Measurements from ENCODE around the gene DMRTA1.
A peak's percentile ranks its signal among the peaks of the same experiment; 100 is the strongest.
"Not testable (repeated sequence)": the region's sequence is repeated elsewhere in the genome, so short reads cannot be mapped to it uniquely, and the experiment has no call there.

Gene DMRTA1, protein sequence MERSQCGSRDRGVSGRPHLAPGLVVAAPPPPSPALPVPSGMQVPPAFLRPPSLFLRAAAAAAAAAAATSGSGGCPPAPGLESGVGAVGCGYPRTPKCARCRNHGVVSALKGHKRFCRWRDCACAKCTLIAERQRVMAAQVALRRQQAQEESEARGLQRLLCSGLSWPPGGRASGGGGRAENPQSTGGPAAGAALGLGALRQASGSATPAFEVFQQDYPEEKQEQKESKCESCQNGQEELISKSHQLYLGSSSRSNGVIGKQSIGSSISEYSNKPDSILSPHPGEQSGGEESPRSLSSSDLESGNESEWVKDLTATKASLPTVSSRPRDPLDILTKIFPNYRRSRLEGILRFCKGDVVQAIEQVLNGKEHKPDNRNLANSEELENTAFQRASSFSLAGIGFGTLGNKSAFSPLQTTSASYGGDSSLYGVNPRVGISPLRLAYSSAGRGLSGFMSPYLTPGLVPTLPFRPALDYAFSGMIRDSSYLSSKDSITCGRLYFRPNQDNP

DNA sequence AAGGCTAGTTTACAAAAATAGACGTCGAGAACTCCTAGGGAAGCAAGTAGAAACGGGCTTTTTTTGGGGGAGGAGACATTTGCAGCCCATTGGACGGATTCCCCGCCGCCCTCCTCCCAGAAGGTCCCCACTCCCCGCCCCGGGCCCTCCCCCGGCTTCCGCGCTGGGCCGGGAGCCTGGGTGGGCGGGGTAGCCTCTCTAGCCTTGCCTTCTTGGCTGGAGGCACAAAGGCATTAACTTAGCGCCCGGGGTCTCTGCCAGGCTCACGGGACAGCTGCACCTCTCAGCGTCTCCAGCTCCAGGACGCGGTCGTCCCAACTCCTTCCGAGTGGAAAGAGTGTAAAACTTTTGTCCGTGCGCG, at the start of gene DMRTA1:
Gene DMRTA1 (plus strand): TSS at position 236 of the 361 bp plus-strand sequence. CDS start 242 bp downstream, outside the sequence.
- DNase-seq, result peak; percentile 6 to 13

DNA sequence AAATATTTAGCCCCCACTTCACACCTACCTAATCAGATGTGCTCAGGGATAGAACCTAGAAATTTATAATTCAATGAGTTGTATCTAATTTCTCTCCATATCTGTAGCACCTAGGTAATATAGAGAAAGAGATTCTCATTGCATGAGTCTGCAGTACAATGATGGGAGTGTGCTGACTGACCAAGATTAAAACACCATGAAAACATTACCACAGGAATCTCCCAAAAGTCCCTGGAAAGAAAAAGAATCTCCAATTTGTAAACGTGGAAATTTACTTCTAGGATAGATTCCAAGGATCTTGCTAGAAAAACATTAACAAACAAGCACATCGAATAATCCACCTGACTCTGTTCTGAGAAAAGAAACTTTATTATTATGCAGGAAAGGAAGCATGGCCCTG, 45.0 kb upstream of the DMRTA1 start:
- DNase-seq, result no peak

DNA sequence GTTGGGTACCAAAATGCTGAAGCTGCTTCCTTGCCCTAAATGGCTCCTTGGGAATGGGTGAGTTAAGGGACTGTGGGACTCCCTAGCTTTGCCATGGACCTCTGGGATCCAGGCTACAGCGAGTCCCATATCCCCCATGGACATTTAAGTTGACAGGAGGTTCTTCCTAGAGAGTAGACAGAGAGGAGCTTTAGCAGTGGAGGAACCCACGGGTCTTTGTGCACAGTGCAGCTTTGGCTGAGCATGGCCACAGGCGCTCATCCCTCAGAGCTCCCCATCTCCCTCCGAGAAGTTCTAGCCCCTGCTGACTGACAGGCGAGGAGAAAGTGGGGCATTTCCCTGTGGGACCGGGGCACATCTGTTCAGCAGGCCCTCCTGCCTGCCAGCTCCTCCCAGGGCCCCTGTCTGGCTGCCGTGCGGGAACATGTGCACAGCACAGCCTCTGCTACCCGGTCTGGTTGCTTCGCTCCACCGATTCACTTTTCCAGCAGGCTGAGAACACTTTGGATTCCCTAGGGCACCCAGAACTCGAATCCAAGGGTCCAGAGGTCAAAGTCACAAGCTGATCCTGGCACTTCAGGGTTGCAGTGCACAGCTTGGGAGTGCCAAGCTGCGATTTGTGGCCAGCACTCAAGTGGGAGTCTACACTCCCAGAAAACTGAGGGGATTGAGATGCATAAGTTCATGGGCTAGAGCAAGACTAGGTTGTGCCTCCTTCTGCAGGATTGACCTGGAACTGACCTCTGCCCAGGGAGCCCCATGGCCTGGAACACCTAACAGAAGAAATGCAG, 40.6 kb upstream of the DMRTA1 start:
- DNase-seq, result no peak

DNA sequence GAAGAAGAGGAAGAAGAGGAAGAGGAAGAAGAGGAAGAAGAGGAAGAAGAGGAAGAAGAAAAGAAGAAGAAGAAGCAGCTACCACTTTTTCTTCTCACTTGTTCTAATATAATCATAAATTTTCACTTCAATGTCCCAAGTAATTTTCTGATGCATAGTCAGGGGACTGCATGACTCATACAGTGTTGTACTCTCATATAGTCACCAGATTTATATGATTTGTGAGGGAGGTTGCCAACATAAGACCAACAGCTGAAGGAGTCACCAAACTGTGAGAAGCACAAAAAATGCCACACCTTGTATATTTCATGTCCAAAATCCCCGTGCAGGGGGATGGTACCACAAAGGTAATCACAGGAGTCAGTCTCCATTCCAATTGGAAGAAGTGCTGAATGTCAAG, 32.7 kb upstream of the DMRTA1 start:
- DNase-seq, result no peak

DNA sequence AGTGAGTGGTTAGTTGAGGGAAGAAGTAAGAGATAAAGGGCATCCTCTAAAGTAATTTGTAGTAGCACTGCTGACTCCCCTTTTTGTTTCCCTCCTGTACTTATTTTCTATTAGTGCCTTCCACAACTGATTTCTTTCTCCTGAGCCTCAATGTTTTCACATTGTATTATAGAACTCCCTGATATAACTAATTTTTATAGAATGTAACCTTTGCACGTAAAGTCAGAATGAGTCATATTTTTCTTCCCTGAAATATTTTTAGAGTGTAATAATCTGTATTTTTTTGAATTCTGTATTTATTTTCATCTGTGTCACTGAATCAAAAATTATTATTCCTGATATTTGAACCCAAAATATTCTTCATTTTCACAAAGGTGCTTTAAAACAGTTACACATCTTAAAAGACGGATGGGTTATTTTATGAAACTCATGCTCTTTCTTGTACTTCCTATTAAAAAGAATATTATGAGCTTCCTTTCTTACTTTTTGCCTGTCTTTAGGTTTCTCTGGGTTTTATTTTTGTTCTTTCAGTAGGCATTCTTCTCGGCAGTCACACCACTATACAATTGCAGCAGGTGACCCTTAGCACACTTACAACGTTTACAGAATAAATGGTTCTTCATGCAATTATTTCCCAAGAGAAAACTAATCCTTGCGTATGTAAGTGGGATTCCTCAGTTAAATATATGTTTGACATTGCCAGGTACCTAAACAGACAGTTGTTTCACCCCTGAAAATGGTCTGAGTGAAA, 30.5 kb upstream of the DMRTA1 start:
- no peak for DNase-seq

DNA sequence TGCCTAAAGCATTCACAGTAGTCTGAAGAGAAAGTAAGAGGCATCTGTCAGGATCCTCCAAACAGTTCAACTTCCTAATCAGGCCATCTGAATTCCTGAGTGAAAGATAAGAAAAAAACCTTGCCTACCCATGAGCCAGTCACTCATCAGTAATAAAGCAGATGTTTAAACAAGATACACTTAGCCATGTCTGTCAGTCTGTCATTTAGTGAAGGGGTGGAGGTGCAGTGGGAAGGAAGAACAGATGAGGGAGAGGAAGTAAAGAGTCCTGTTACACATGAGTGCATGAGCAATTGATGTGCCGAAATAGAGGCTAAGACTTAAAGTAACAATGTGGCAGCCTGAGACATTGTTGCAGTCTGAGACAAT, 29.9 kb upstream of the DMRTA1 start:
- no peak for DNase-seq

DNA sequence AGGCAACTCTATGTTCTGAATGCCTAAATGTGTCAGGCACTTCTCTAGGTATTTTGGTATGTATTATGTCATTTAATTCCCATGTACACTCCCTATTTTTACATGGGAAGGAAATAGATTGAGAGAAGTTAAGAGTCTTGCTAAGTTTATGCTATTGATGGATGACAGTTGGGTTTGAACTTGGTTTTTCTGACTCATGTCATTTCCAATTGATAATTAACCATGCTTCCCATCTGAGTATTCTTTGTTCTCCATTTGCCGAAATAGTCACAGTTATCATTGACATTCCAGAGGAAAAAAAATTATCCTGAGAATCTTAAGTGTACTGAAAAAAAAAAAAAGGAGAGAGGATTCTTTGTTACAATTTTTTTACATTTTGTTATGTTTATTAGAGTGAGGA, 23.1 kb upstream of the DMRTA1 start:
- no peak for DNase-seq

DNA sequence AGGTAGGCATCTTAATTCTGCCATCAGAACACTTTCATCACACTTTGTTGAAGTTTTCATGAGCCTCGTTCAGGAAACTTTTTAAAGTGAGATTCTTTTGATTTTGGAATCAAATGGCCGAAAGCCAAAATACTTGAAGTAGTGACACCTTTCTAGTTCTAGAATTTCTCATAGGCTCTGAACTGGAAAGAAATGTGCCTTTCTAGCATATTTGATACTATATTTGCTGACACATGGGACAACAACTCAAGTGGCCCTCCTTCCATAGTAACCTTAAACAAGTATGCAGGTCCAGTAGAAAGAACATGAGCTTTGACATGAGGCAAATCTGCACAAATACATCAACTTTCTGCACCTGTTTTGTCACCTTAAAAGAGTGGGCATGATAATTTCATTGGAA, 22.0 kb upstream of the DMRTA1 start:
- DNase-seq, result no peak

DNA sequence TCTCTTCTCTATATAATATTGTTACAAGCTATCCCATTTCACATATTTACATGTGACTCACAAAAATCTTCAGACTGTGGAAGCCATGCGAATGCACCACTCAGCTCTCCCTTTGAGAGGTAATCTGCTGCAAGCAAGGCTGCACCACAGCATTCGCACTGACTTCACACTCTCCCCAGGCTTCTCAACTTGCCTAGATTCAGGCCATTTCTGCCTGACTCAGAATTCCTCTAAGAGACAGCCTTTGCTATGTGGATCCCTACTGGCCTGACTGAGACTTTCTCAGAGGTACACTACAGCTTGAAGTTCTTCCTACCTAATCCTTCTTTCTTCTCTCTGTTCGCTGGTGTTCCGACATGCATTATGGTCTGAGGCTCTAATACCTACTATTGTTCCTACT, 21.1 kb upstream of the DMRTA1 start:
- DNase-seq, result no peak

DNA sequence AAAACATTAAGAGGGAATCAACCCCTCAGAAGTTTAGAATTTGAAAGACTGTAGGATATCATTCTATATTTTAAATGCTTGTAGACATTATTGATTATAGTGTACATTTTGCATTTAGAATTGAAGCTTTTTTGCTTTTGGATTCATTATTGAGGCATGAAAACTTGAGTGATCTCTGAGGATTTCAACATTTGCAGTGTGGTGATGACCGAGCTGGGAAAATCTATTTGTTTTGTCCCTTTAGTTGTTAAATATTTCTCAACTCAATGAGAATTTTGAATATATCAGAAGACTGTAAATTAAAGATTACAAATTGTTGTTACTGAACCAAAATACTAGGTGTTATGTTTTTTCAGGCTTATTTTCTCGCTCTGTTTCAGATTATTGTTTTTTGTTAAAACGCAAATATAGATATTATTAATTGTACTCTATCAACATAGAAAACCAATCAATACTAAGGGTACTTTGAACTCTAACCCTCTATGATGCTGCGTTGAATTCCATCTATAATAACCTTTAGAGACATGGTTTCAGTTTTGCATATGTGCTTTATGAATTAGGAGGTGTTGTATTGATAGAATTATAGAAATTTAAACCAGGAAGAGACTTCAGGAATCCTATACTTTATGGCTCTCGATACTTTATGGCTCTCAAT, 19.3 kb upstream of the DMRTA1 start:
- DNase-seq, result no peak

DNA sequence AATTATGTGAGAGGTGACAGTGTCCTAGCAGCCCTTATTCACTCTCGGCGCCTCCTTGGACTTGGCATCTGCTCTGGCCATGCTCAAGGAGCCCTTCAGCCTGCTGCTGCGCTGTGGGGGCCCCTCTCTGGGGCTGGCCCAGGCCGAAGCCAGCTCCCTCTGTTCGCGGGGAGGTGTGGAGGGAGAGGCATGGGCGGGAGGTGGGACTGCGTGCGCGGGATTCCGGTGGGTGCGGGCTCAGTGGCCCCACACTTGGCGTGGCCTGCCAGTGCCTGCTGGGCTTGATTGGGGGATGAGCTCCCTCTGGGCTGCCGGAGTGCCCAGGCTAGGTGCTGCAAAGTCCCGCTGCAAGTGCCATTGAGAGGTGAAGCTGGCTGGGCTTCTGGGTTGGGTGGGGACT, 12.9 kb upstream of the DMRTA1 start:
- no peak for DNase-seq

DNA sequence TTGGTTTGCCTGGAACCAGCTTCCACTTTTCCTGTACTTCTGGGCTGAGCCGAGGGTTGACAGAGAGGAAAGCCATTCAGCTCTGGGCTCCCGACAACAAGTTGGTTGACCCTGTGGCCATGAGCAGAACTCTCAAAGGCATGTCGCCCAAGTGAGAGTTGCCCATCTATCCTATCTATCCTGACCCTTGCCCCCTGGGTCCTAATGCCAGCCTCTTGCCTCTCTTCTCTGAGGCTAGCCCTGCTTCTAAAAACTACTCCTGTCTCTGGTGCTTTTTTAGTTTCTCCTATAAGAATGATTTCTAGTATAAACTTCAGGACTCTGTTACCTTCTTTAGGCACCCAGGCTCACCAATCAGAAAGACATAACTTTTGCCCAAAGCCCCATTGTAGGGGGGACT, 11.4 kb upstream of the DMRTA1 start:
- not testable (repeated sequence) for DNase-seq

DNA sequence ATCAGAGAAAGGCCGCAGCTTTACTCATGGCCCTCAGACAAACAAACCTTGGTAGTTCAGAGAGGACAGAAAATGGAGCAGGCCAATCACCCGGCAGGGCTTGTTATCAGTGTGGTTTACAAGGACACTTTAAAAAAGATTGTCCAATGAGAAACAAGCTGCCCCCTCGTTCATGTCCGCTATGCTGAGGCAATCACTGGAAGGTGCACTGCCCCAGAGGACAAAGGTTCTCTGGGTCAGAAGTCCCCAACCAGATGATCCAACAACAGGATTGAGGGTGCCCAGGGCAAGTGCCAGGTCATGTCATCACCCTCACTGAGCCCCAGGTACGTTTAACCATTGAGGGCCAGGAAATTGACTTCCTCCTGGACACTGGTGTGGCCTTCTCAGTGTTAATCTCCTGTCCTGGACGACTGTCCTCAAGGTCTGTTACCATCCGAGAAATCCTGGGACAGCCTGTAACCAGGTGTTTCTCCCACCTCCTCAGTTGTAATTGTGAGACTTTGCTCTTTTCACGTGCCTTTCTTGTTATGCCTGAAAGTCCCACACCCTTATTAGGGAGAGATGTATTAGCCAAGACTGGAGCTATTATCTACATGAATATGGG, 9.1 kb upstream of the DMRTA1 start:
- not testable (repeated sequence) for DNase-seq

DNA sequence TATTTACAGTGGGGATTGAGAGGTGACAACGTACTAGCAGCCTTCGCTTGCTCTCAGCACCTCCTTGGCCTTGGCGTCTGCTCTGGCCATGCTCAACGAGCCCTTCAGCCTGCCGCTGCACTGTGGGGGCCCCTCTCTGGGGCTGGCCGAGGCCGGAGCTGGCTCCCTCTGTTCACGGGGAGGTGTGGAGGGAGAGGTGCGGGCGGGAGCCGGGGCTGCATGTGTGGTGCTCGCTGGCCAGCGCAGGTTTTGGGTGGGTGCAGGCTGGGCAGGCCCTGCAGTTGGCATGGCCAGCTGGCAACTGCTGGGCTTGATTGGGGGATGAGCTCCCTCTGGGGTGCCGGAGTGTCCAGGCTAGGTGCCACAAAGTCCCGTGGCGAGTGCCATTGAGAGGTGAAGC, 5.8 kb upstream of the DMRTA1 start:
- no peak for DNase-seq

DNA sequence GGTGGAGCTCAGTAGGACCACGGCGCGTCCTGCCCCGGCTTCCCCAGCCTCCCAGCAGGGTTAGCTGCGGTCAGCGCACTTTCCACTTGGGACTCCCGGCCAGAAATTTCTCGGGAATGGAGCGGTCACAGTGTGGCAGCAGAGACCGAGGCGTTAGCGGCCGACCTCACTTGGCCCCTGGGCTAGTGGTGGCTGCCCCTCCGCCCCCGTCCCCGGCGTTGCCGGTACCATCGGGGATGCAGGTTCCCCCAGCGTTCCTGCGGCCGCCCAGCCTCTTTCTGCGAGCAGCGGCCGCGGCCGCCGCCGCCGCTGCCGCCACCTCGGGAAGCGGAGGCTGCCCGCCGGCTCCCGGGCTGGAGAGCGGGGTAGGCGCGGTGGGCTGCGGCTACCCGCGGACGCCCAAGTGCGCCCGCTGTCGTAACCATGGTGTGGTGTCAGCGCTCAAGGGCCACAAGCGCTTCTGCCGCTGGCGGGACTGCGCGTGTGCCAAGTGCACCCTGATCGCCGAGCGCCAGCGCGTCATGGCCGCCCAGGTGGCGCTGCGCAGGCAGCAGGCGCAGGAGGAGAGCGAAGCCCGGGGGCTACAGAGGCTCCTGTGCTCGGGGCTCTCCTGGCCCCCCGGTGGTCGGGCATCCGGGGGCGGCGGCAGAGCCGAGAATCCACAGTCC, 460 bp downstream of the DMRTA1 start:
- DNase-seq, result peak; percentile 17 to 22

DNA sequence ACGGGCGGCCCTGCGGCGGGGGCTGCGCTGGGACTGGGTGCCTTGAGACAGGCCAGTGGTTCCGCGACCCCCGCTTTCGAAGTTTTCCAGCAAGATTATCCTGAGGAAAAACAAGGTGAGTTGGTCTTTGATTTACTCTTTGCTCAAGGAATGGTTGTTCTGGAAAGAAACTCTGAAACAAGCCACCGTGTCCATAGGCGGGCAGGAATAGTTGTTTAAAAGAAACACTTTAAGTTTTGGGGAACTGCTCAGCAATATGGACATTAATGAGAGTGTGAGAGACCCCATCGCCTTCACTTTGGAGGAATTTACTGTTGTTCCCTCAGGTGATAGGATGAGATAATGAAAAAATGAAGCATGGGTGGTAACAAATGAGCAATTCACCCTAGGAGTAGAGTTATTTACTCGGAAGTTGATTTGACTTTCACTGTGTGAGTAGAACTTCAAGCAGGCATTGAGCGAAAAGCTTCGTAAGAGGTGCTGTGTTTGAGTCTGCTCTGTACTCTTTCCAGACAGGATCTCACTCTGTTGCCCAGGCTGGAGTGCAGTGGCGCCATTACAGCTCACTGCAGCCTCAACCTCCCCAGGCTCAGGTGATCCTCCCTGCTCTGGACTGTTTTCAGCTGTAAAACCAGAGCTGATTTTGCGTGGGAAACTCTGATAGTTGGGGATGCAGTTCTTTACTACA, 1.1 kb downstream of the DMRTA1 start:
- no peak for DNase-seq

DNA sequence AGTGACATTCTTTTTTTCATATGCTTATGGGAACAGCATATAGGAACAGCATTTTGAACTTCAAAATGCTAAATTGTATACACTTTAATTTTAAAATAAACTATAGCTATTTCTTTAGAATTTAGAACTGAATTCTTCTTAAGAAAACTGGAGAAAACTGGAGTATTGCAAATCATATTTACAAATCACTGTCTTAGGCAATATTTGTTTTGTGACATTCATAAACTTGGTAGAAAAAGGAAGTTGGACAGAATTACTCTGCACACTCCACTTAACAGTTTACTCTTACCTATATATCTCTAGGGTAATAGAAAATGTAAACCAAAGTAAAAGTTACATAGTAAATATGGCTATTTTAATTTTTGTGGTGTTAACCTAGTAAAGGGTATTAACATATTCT, 3.1 kb downstream of the DMRTA1 start:
- no peak for DNase-seq

DNA sequence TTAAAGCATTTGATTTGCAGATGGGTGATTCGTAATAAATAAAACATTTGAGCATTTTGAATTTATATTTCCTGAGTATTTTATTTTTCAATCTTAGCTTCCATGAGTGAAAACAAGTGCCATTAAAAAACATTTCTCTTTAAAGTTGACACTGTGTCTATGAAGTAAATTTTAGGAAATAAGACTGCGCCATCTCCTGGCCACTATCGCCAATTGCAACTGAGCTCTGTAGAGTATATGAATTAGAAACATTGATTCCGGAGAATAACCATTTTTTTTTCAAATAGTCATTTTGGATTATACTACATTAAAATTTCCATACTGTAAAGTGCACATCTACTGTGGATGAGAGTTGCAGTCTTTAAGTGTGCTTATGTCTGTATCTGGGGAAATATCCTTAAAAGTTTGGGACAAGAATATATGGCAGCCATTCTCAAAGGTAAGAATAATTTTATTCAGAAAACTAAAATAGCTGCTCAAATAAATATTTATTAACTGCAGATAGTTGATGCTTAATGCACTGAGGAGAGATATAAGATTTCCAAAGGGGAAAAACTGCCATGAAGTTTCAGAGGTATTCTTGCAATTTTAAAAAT, 5.9 kb downstream of the DMRTA1 start:
- no peak for DNase-seq

DNA sequence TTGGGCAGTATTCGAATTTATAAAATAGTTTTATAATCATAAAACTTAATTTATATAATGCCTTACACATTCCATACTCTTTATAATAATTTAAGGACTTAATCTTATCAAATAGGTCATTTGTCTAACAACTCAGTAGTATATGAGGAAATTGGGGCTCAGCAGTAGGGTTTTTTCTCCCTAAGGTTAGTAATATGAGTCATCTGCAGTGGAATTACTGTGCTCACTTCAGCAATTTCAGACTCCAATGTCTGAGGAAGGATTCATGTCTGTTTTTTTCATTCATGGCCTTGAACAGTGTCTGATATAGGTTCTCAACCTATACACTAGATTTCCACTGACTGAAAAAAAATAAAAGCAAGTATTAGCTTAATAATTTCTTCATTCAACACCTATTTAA, 7.4 kb downstream of the DMRTA1 start:
- DNase-seq, result no peak

DNA sequence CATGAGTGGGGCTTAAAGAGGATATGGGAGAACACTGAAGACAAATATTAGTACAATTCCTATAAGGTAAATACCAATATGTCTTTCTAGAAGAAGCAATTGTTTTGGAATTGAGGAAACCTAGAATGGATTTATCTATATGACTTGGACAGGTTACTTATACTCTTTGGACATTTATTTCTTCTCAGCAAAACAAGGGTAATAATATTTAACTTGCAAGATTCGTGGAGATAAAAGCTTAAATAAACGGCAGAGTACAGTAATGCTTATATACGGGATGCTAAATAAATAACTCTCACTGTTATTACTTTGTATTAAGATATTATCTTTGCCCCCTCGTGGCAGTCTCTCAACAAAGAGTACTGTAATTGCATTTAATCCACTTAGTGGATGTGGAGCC, 8.6 kb downstream of the DMRTA1 start:
- DNase-seq, result no peak

DNA sequence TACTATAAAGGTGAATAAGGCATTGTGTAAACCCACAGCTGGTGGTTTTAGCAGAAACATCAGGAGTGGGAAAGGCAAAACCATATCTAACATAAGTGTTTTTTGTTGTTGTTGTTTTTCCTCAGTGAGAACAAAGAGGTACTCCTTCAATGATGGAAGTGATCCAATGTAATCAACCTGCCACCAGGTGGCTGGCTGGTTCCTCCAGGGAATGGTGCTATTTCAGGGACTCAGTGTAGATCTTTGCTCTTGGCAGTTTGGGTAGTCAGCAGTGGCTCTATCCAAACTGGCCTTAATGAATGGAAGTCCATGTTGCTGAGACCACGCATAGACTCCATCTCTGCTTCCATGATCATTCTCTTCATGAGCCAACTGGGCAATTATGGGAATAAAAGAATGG, 10.8 kb downstream of the DMRTA1 start:
- DNase-seq, result no peak
